Mesenteric fat pad (tissue), 1 donor: ENCODE data around the gene ENTPD2. TPM values are rescaled to one million over a fixed set of nuclear protein-coding genes. Genes with fewer than 3 reads are reported as not detected.

Experiments used
- DNase-seq: peaks from one replicate; pipeline ENCODE4 v3.0.0-alpha.2; 2020; ENCODE audit warnings: low spot score
- total RNA-seq: library from RNA; stranded (reverse); fragmentation: NEBNext Ultra II Directional; extraction: Animal tissue kit (Norgen Biotek cat#: 25700); gene quantifications from one replicate; pipeline ENCODE4 v1.2.1, GENCODE V29; 2021
- donor health status: DM: yes; HTN: yes; CAD: no.

ENTPD2 gene
- total RNA-seq, 1 donor from 2014 or later, result not detected

- DNase-seq, result no peak
Observed at GRCh38 chr9:137018761-137019559, 34.9 kb downstream of the ENTPD2 start.

- DNase-seq, result no peak
Observed at GRCh38 chr9:137017791-137018497, 35.9 kb downstream of the ENTPD2 start.

- no peak for DNase-seq
Observed at GRCh38 chr9:137017071-137017470, 36.8 kb downstream of the ENTPD2 start.

- DNase-seq, result no peak
Observed at GRCh38 chr9:137016436-137016835, 37.4 kb downstream of the ENTPD2 start.

GRCh38 chr9:137015976-137016375 lies 37.9 kb downstream of the ENTPD2 start:
- no peak for DNase-seq

GRCh38 chr9:137015540-137015930 lies 38.3 kb downstream of the ENTPD2 start:
- DNase-seq, result no peak

GRCh38 chr9:137014776-137015539 lies 38.9 kb downstream of the ENTPD2 start:
- DNase-seq, result no peak

- no peak for DNase-seq
Observed at GRCh38 chr9:137014166-137014565, 39.7 kb downstream of the ENTPD2 start.

- DNase-seq, result no peak
Observed at GRCh38 chr9:137013571-137013940, 40.3 kb downstream of the ENTPD2 start.

GRCh38 chr9:137012694-137013570 lies 40.9 kb downstream of the ENTPD2 start:
- DNase-seq, result no peak

GRCh38 chr9:137011907-137012675 lies 41.8 kb downstream of the ENTPD2 start:
- no peak for DNase-seq

GRCh38 chr9:137011156-137011555 lies 42.7 kb downstream of the ENTPD2 start:
- DNase-seq, result no peak

- no peak for DNase-seq
Observed at GRCh38 chr9:137009938-137010732, 43.7 kb downstream of the ENTPD2 start.

GRCh38 chr9:137009217-137009616 lies 44.6 kb downstream of the ENTPD2 start:
- DNase-seq, result no peak

- no peak for DNase-seq
Observed at GRCh38 chr9:137008312-137008711, 45.5 kb downstream of the ENTPD2 start.

GRCh38 chr9:137007816-137008270 lies 46.0 kb downstream of the ENTPD2 start:
- no peak for DNase-seq

GRCh38 chr9:137007108-137007815 lies 46.6 kb downstream of the ENTPD2 start:
- DNase-seq, result no peak
